Brain microvascular endothelial cell (primary cell): ENCODE data around the gene ERICH6.

Experiments used
- DNase-seq: peaks from one replicate; pipeline ENCODE4 v3.0.0-alpha.2; 2020
- H3K27ac ChIP-seq: fragments of 250-450 bp; sonication (Bioruptor Pico); 2 replicates; pipeline ENCODE4 v1.5.1; 2020; ENCODE audit warnings: mild to moderate bottlenecking, moderate library complexity
- H3K27me3 ChIP-seq: fragments of 250-450 bp; sonication (Bioruptor Pico); replicated peaks from 2 replicates; pipeline ENCODE4 v1.5.1; 2020; ENCODE audit warnings: mild to moderate bottlenecking
- H3K36me3 ChIP-seq: fragments of 250-450 bp; sonication (Bioruptor Pico); replicated peaks from 2 replicates; pipeline ENCODE4 v1.5.1; 2020; ENCODE audit warnings: mild to moderate bottlenecking
- H3K4me3 ChIP-seq: 2 replicates; pipeline ENCODE4 v1.5.1; 2011; ENCODE audit warnings: low read depth, mild to moderate bottlenecking, control low read depth, low read length, moderate library complexity
- in situ Hi-C: cut with HindIII; loops from 2 replicates; pipeline ENCODE4 v1.10.0; 2017; ENCODE audit warnings: low sequenced_read_pairs, low pct_ligation_motif_present
- TF ChIP-seq, protein P1 (sequence below): IDR thresholded peaks from 2 replicates; pipeline ENCODE4 v1.5.1; 2011; ENCODE audit warnings: low read depth, mild to moderate bottlenecking, moderate library complexity, low read length, control low read depth, inconsistent platforms; ENCODE audit errors: missing control alignments

Gene ERICH6

GRCh38 chr3:150612494-150612893, 91.2 kb downstream of the ERICH6 start:
- DNase-seq: no peak
- Histone ChIP-seq H3K4me3 (no peak overlapping the region), H3K27ac (no peak overlapping the region), H3K27me3 (no peaks in the 10 kb centered on the region), H3K36me3 (no peaks in the 10 kb centered on the region)
- TF ChIP-seq, protein P1, sequence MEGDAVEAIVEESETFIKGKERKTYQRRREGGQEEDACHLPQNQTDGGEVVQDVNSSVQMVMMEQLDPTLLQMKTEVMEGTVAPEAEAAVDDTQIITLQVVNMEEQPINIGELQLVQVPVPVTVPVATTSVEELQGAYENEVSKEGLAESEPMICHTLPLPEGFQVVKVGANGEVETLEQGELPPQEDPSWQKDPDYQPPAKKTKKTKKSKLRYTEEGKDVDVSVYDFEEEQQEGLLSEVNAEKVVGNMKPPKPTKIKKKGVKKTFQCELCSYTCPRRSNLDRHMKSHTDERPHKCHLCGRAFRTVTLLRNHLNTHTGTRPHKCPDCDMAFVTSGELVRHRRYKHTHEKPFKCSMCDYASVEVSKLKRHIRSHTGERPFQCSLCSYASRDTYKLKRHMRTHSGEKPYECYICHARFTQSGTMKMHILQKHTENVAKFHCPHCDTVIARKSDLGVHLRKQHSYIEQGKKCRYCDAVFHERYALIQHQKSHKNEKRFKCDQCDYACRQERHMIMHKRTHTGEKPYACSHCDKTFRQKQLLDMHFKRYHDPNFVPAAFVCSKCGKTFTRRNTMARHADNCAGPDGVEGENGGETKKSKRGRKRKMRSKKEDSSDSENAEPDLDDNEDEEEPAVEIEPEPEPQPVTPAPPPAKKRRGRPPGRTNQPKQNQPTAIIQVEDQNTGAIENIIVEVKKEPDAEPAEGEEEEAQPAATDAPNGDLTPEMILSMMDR: no peak
- in situ Hi-C loops: no loop called here

DNA sequence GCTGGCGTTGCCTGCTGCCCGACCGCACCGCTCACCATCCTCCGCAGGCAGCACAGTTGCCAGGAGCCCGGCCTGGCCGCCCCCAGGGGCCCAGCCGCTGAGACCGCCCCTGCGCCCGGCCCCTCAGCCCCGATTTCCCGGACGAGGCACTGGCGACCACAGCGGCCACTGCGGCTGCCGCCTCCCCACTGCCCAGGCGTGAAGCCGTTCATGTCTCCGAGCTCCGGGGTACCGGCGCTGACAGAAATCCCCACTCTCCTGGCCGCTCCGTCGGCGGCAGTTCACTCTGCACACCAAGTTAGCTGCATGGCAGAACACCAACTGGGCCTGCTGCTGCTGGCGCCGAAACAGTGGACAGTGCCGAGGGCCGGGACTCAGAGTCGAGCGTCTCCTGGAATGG, 92.1 kb downstream of the ERICH6 start:
- Histone ChIP-seq H3K36me3 (no peaks in the 10 kb centered on the region), H3K27ac (no peak overlapping the region), H3K27me3 (no peaks in the 10 kb centered on the region), H3K4me3 (no peak overlapping the region)
- in situ Hi-C loops: no loop called here
- no peak for DNase-seq
- TF ChIP-seq, protein P1: no peak

GRCh38 chr3:150610785-150611184, 92.9 kb downstream of the ERICH6 start:
- TF ChIP-seq, protein P1: no peak
- no peaks in the 10 kb centered on the region for H3K27me3 ChIP-seq
- DNase-seq: no peak
- no peaks in the 10 kb centered on the region for H3K36me3 ChIP-seq
- in situ Hi-C loops: no loop called here
- no peak overlapping the region for H3K4me3 ChIP-seq
- no peak overlapping the region for H3K27ac ChIP-seq

GRCh38 chr3:150609988-150610387, 93.7 kb downstream of the ERICH6 start:
- TF ChIP-seq, protein P1: no peak
- H3K27me3 ChIP-seq: no peaks in the 10 kb centered on the region
- in situ Hi-C loops: no loop called here
- DNase-seq: no peak
- no peak overlapping the region for H3K4me3 ChIP-seq
- H3K36me3 ChIP-seq: no peaks in the 10 kb centered on the region
- no peak overlapping the region for H3K27ac ChIP-seq
